Measurements from ENCODE around the gene PRX.
"Not testable (repeated sequence)": the region's sequence is repeated elsewhere in the genome, so short reads cannot be mapped to it uniquely, and the experiment has no call there.

The PRX gene

DNA sequence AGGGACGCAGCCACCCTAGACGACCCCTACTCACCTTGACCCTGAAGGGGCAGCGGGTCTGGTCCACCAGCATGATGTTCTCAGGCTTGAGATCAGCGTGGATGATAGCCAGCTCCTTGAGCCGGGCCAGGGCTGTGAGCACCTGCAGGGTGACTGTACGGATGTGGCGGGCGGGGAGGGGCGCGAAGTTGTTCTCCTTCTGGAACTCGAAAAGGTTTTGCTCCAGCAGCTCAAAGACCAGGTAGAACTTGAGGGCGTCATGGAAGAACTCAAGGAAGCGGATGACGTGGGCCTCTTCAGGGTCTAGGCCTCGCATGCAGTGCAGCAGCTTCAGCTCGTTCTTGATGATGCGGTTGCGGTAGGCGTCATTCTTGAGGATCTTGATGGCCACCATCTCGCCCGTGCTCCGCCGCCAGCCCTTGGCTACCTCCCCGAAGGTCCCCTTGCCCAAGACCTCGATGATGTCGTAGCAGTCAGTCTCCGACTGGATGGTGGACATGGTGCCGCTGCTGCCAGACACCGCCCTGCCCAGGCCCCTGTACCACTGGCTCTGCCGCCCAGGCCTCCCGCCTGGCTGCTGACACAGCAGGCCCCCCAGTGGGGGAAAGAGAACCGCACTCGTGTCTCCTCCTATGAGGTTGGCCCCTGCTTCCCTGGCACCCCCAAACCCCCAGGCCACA is 23.6 kb downstream of the PRX start:
- no peak for DNase-seq

DNA sequence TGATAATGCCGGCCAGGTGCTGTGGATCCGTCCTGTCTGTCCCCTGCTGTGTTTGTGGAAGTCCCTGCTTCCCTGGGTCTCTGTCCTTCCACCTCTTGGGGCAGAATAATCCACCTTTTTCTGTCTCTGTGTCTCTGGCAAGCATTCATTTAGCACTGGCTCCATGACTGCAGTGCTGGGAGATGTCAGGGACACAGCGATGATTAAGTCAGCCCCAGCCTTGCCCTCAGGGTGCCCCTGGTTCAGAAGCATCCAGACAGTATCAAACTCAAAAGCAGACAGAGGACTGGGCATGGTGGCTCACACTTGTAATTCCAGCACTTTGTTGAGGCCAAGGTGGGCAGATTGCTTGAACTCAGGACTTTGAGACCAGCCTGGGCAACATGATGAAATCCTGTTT is 24.7 kb downstream of the PRX start:
- no peak for DNase-seq

DNA sequence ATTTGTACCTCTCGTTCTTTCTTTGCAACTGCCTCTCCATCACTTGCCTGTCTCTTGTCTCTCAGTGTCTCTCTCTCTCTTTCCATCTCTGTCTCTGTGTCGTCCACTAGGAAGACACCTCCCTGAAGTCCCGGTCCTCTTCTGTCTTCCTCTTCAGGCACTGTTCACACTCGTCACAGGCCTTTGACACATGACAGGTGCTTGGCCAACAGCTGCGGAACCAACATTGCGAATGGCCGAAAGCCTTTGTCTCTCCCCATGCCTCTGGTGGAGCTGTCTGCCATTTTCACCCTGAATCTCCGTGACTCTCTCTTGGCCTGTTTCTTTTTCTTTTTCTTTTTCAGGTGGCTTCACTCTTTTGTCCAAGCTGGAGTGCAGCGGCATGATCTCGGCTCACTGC is 26.0 kb downstream of the PRX start:
- no peak for DNase-seq

GRCh38 chr19:40383668-40384248 is 29.4 kb downstream of the PRX start:
- no peak for DNase-seq

DNA sequence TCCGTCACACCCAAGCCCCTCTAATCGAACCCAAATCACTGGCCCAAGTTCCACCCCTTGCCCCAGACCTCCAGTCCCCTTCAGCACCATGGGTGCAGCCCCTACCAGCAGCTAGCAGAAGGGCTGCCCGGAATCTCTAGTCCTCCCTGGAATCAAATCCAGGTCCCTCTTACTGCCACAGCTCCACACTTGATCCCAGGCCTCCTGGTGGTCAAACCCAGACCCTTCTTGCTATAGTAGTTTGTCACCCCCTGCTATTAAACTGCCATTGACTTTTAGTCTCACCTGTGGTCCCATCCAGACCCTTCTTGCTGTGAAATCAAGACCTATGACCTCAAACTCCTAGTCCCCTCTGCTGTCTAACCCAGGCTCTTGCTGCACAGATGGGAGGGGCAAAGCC is 31.9 kb downstream of the PRX start:
- DNase-seq = no peak

GRCh38 chr19:40380199-40381037 is 32.8 kb downstream of the PRX start:
- no peak for DNase-seq

DNA sequence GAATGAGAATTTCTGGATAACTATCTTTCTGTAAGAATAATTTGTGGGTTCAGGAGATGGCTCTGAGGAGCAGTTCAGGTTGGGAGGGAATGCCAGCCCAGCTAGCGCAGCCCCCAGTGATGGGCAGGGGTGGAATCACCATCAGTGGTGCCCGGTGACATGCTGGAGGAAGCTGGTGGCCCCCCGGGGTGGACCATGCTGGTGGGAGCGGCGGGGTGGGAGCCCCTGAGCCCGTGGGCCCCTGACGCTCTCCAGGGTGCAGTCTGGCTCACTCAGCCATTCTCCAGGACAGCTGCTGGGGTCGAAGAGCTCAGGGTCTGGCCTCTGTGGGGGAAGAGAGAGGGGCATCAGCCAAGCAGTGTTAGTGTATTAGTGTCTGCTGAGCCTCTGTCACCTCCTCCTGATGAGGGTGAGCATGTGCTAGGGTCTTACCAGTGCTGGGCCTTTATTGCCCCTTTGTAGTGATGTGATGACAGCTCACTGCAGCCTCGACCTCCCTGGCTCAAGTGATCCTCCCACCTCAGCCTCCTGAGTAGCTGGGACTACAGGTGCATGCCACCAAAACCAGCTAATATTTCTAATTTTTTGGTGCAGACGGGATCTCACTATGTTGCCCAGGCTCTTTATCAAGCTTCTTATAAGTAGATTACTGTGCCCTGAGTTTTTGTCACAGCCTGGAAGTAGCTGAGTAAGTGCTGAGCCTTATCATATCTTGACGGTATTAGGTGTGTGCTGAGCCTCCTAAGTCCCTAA is 33.6 kb downstream of the PRX start:
- DNase-seq = no peak

- no peak for DNase-seq
These were observed 34.7 kb downstream of the PRX start for GRCh38 chr19:40378509-40378908.

GRCh38 chr19:40377876-40378385 is 35.2 kb downstream of the PRX start:
- DNase-seq = no peak

- DNase-seq = no peak
These were observed 36.8 kb downstream of the PRX start for GRCh38 chr19:40376286-40376862.

DNA sequence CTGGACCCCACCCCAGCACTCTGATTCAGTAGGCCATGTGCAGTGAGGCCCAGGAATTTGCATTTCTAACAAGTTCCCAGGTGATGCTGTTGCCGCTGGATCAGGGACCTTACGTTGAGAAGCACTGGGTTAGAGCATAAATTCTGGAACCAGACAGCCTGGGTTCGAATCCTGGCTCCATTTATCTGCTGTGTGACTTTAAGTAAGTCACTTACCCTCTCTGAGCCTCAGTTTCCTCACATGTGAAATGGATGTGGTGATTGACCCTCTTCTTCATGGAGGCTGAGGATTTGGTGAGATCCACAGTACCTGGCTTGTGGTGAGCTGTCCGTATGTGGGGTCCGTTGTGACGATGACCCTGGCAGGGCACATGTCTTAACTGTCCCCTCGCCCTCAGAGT is 39.1 kb downstream of the PRX start:
- DNase-seq = no peak

DNA sequence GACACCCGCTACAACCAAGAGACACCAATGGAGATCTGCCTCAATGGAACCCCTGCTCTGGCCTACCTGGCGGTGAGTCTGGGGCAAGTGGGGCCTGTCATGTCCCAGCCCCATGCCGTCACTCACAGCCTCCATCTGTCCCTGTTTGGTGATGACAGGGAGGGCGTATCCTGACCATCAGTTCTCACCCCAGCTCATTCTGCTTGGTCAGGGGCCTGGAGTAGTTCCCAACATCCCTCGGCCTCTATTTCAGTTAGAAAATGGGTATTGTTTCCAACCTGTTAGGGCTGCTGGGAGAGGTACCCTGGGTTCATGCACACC is 41.4 kb downstream of the PRX start:
- no peak for DNase-seq

DNA sequence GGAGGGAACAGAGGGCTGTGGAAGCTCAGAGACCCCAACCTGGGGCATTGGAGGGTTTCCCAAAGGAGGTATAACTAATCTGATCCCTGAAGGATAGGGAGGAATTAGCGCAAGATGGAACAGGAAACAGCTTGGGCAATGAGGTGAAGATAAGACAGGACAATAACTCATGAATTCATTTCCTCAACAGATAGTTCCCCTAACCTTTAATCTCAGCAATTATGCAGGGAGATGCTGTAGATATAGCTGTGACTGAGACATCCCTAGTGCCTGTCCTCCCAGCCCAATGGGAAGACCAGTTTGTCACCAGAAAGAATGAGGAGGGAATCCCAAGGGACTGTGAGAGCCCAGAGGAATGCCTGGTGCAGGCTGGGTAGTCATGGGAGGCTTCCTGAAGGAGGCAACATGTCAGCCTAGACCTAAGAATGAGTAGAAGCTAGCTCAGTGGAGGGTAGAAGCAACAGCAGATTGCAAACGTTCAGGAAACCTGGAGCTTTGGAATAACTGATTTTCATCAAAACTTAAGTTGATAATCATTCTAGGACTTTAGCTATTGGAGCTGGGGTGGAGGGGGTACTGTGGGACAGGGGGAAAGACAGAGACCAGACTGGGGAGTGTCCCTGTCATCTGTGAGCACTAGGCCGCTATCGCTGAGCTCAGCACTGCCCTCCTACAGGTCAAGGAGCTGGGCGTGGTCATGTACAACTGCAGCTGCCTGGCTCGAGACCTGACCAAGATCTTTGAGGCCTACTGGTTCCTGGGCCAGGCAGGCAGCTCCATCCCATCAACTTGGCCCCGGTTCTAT is 42.0 kb downstream of the PRX start:
- no peak for DNase-seq

- not testable (repeated sequence) for DNase-seq
These were observed 42.9 kb downstream of the PRX start for GRCh38 chr19:40370253-40370652.

- DNase-seq = no peak
These were observed 43.4 kb downstream of the PRX start for GRCh38 chr19:40369797-40370196.

GRCh38 chr19:40367577-40368434 is 45.4 kb downstream of the PRX start:
- DNase-seq = no peak

DNA sequence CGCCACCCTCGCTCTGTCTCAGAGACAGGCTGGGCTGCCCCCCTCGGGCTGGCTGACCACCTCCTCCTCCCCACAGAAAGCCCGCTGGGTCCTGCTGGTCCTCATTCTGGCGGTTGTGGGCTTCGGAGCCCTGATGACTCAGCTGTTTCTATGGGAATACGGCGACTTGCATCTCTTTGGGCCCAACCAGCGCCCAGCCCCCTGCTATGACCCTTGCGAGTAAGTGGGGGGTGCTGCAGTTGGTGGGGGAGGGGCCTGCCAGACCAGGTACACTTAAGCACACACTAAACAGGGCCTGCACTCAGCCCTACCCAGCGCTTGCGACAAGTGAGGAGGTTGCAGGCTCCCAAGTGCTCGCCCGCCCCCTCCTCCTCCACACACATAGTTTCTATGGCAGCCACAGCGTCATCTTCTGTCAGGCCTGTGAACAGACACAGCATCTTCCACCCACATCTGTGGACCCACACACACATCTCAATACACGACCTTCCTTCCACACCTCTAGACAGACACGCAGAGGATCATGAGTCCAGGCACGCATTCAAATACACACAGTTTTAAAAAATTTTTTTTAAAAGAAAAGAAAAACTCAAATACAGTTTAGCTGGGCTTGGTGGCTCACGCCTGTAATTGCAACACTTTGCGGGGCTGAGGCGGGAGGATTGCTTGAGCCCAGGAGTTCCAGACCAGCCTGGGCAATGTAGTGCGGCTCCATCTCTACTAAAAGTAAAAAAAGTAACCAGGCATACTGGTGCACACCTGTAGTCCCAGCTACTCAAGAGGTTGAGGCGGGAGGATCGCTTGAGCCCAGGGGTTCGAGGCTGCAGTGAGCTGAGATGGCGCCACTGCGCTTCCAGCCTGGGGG is 46.2 kb downstream of the PRX start:
- DNase-seq = no peak

DNA sequence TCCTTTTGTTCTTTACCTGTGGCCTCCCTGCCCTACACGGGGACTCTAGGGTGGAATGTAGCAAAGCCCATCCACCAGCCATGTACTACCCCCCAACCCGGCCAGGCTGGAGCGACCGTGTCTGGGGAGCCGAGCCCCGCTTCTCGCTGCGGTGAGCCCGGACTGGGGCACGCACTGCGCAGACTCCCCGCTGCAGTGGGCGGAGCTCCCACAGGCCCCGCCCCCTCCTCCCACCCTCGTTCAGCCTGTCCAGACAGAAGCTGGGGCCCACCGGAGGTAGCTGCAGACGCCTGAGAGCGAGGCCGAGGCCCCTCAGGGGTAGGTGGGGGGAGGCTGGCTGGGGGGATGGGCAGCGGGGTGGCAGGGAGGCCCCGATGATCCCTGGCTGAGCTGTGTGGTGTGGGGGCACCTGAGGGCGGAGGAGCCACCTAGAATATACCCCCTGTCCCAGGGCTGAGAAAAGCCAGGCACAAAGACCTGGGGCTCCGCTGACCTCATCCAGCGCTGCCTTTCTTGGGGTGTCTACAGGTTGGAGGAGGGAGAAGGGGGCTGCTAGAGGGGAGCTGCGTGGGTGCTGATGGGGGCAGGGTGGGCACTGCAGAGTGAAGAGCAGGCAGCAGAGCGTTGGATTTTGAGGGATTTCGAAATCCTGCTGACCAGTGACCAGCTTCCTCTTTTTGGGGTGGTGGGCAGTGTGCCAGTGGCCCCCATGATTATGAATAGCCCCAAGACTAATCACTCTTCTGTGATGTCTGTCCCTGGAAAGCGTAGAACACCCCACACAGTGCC is 47.4 kb downstream of the PRX start:
- no peak for DNase-seq

DNA sequence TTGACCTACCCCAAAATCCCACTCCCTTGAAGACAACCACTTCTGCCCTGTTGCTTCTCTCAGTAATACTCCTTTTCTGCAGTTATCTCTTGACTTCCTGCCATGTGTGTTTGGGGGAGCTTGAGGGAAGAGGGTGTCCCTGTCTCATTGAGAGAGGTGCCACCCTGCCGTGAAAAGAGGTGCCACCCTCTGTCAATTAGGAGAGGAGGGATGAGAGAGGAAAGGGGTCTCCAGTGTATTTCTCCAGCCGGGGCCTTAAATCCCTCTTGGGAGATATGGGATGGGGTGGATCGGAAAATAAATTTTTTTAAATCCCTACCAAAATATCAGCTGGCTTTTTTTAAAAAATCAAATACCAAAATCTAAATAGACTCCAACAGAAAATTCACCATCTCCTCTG is 48.2 kb downstream of the PRX start:
- DNase-seq = no peak

Measured in NCI-H2081 (cell line).